Activated CD8-positive, alpha-beta T cell treated with anti-CD3 and anti-CD28 coated beads for 36 hours (primary cell): Measurements from ENCODE around the gene UNC80. TPM values are rescaled to one million over a fixed set of nuclear protein-coding genes. Genes with fewer than 3 reads are reported as not detected.

ENCODE experiments used
- ATAC-seq: fragments of 200-7000 bp; cut with Tn5 transposase; one replicate; pipeline ENCODE4 v1.10.0; 2021; ENCODE audit warnings: mild to moderate bottlenecking, moderate library complexity
- CTCF ChIA-PET: fragments of 350-600 bp; sonication (Branson Sonifier 250); formaldehyde crosslinking; loops from one replicate; lab custom pipeline; 2021; ENCODE audit warnings: antibody characterized with exemption; lab: Charles Lee
- POLR2A ChIA-PET: fragments of 350-600 bp; sonication (Branson Sonifier 250); formaldehyde crosslinking; loops from one replicate; lab custom pipeline; 2021; ENCODE audit warnings: antibody characterized with exemption; lab: Charles Lee
- DNase-seq: peaks from one replicate; pipeline ENCODE4 v3.0.0-alpha.2; 2020
- H3K27ac Mint-ChIP-seq: one replicate; pipeline ENCODE4 v1.8.0; 2021; ENCODE audit warnings: mild to moderate bottlenecking, mixed read lengths
- H3K27me3 Mint-ChIP-seq: one replicate; pipeline ENCODE4 v1.8.0; 2021; ENCODE audit warnings: mixed read lengths
- H3K36me3 Mint-ChIP-seq: one replicate; pipeline ENCODE4 v1.8.0; 2021; ENCODE audit warnings: low read depth, mixed read lengths
- H3K4me1 Mint-ChIP-seq: one replicate; pipeline ENCODE4 v1.8.0; 2021; ENCODE audit warnings: low read depth, mixed read lengths
- H3K4me3 Mint-ChIP-seq: one replicate; pipeline ENCODE4 v1.8.0; 2021; ENCODE audit warnings: mild to moderate bottlenecking, moderate library complexity, mixed read lengths
- H3K9me3 Mint-ChIP-seq: one replicate; pipeline ENCODE4 v1.8.0; 2021; ENCODE audit warnings: mixed read lengths
- CTCF ChIP-seq: fragments of 200-600 bp; IDR thresholded peaks from one replicate; pipeline ENCODE4 v1.8.0; 2022; ENCODE audit warnings: antibody characterized with exemption, mild to moderate bottlenecking
- intact Hi-C: fragments of 100-400 bp; cut with micrococcal nuclease; formaldehyde crosslinking; loops from one replicate; pipeline ENCODE4 v1.10.0; 2022
- total RNA-seq, 2 experiments: library from RNA; stranded (reverse); gene quantifications; one replicate each; pipeline ENCODE4 v1.2.3, GENCODE V29; 2021

Gene UNC80
- total RNA-seq, 2 experiments from 2014 or later, result not detected

- Mint-ChIP-seq H3K4me3 (no peak overlapping the region), H3K9me3 (no peaks in the 10 kb centered on the region), H3K27ac (no peak overlapping the region), H3K27me3 (peaks cover 3% of the 10 kb centered on the region), H3K36me3 (no peaks in the 10 kb centered on the region), H3K4me1 (no peaks in the 10 kb centered on the region)
- POLR2A ChIA-PET, result no interaction called here
- DNase-seq (no peak), ATAC-seq (no peak)
- CTCF ChIA-PET, result no interaction called here
- intact Hi-C loops, result no loop called here
- TF ChIP-seq CTCF, result no peak
These were observed 139.9 kb downstream of the UNC80 start for GRCh38 chr2:209911486-209911885.

DNA sequence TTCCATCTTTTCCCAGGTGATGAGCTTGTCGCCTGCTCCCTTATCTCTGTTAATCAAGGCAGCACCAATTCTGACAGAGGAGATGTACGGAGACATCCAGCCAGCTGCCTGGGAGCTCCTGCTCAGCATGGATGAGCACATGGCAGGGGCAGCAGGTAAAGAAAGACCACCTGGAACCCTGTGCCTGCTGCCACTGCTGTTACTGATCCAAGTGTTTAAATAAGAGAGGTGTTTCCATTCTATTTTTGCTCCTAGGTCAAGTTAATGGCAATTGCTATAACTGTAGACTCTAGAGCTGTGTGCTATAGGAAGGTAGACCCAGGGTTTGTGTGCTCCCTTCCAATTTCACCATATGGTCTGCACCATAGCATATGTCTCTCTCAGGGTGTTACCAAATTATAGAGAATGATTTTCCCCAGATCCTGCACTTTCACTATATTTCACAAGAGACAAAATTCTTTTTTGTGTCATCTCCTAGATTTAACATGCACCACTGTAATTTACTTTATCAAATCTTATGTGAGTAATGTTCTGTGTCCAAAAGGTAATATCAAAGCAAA is 142.2 kb downstream of the UNC80 start:
- ATAC-seq, result no peak
- Mint-ChIP-seq H3K9me3 (no peaks in the 10 kb centered on the region), H3K27me3 (peaks cover 3% of the 10 kb centered on the region), H3K4me3 (no peak overlapping the region), H3K27ac (no peak overlapping the region), H3K4me1 (no peaks in the 10 kb centered on the region), H3K36me3 (no peaks in the 10 kb centered on the region)
- POLR2A ChIA-PET, result no interaction called here
- intact Hi-C loops, result no loop called here
- TF ChIP-seq CTCF, result no peak
- no peak for DNase-seq
- CTCF ChIA-PET, result interaction anchor here (1.4 kb wide), 1 partner anchor 286 kb away, joined by 3 read pairs; no protein-coding TSS in a partner anchor

GRCh38 chr2:209917154-209917771 is 145.6 kb downstream of the UNC80 start:
- Mint-ChIP-seq H3K36me3 (no peaks in the 10 kb centered on the region), H3K4me1 (no peaks in the 10 kb centered on the region), H3K9me3 (no peaks in the 10 kb centered on the region), H3K27ac (no peak overlapping the region), H3K27me3 (peaks cover 4% of the 10 kb centered on the region), H3K4me3 (no peak overlapping the region)
- CTCF ChIA-PET, result interaction anchor here (1.5 kb wide), 1 partner anchor 44 kb away, joined by 5 read pairs; no protein-coding TSS in a partner anchor
- POLR2A ChIA-PET, result no interaction called here
- TF ChIP-seq CTCF, result no peak
- ATAC-seq, result no peak
- intact Hi-C loops, result no loop called here
- DNase-seq, result no peak

DNA sequence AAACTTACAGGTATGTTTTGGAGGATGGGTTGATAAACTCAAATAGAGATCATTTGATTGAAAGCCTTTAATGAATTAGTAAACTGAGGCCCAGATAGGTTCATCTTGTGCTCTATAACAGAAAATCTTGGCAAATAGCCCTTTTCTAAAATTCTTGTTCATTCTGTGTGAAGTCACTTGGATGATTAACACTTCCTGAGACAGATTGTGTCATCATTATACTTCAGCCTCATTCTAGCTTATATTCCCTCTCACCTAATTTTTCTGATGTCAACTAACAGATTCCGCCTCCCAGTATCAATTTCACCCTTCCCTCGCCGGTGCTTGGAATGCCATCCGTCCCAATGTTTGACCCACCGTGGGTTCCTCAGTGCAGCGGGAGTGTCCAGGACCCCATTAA is 146.6 kb downstream of the UNC80 start:
- POLR2A ChIA-PET, result no interaction called here

More for the DNA sequence above, 146.6 kb downstream of the UNC80 start:
- H3K4me1 Mint-ChIP-seq, result no peaks in the 10 kb centered on the region
- DNase-seq, result no peak
- CTCF ChIA-PET, result no interaction called here
- H3K4me3 Mint-ChIP-seq, result no peak overlapping the region
- H3K9me3 Mint-ChIP-seq, result no peaks in the 10 kb centered on the region
- H3K27me3 Mint-ChIP-seq, result peaks cover 4% of the 10 kb centered on the region
- intact Hi-C loops, result no loop called here
- H3K36me3 Mint-ChIP-seq, result no peaks in the 10 kb centered on the region
- TF ChIP-seq CTCF, result no peak
- no peak overlapping the region for H3K27ac Mint-ChIP-seq
- no peak for ATAC-seq
